Mesenteric fat pad (tissue), 1 donor: ENCODE data around the gene EIF2B1. TPM values are rescaled to one million over a fixed set of nuclear protein-coding genes. Genes with fewer than 3 reads are reported as not detected.

ENCODE experiments used
- DNase-seq: peaks from one replicate; pipeline ENCODE4 v3.0.0-alpha.2; 2020; ENCODE audit warnings: low spot score
- long read RNA-seq: library from polyadenylated mRNA; unstranded; transcript quantifications from one replicate; pipeline ENCODE4 v2.0.0, GENCODE V29; 2020
- total RNA-seq: library from RNA; stranded (reverse); fragmentation: NEBNext Ultra II Directional; extraction: Animal tissue kit (Norgen Biotek cat#: 25700); gene quantifications from one replicate; pipeline ENCODE4 v1.2.1, GENCODE V29; 2021
- donor health status: DM: yes; HTN: yes; CAD: no.

Gene EIF2B1
- total RNA-seq, result 45.6 TPM
- long read RNA-seq, transcript EIF2B1-201 (9 exons, 2,477 nt), result major isoform, 258 of 294 reads
- long read RNA-seq, partial matches to known transcripts, result 15 of 294 reads
- long read RNA-seq, other reads (novel, unspliced or antisense), result 18 of 294 reads

GRCh38 chr12:123633379-123634141, at the start of gene EIF2B1, which contains the start of gene GTF2H3:
EIF2B1 (minus strand) TSS chr12:123633686; CDS start chr12:123633557, 129 bp downstream.
GTF2H3 (plus strand) TSS chr12:123633829; CDS start chr12:123633860, 31 bp downstream.
- peak; percentile 98 for DNase-seq

GRCh38 chr12:123681605-123682004, 48.1 kb upstream of the EIF2B1 start:
- DNase-seq, result no peak

GRCh38 chr12:123678981-123679380, 45.5 kb upstream of the EIF2B1 start:
- no peak for DNase-seq

- DNase-seq, result no peak
Observed at GRCh38 chr12:123676616-123677320, 43.3 kb upstream of the EIF2B1 start.

- no peak for DNase-seq
Observed at GRCh38 chr12:123675436-123675835, 42.0 kb upstream of the EIF2B1 start.

- DNase-seq, result no peak
Observed at GRCh38 chr12:123671876-123672275, 38.4 kb upstream of the EIF2B1 start.

GRCh38 chr12:123670882-123671728, 37.6 kb upstream of the EIF2B1 start, which contains the start of gene TCTN2:
TCTN2 (plus strand) TSS chr12:123671113; CDS start chr12:123671241, 128 bp downstream.
- DNase-seq, result peak; percentile 97

- no peak for DNase-seq
Observed at GRCh38 chr12:123667771-123668170, 34.3 kb upstream of the EIF2B1 start.

- no peak for DNase-seq
Observed at GRCh38 chr12:123659996-123660727, 26.7 kb upstream of the EIF2B1 start.

GRCh38 chr12:123657211-123657610, 23.7 kb upstream of the EIF2B1 start:
- DNase-seq, result no peak

GRCh38 chr12:123656392-123656791, 22.9 kb upstream of the EIF2B1 start:
- no peak for DNase-seq

- DNase-seq, result no peak
Observed at GRCh38 chr12:123655420-123655819, 21.9 kb upstream of the EIF2B1 start.

GRCh38 chr12:123654129-123654701, 20.7 kb upstream of the EIF2B1 start:
- DNase-seq, result no peak

- DNase-seq, result no peak
Observed at GRCh38 chr12:123648401-123648800, 14.9 kb upstream of the EIF2B1 start.

GRCh38 chr12:123645878-123646277, 12.4 kb upstream of the EIF2B1 start:
- no peak for DNase-seq

GRCh38 chr12:123645380-123645779, 11.9 kb upstream of the EIF2B1 start:
- DNase-seq, result no peak

GRCh38 chr12:123643911-123644310, 10.4 kb upstream of the EIF2B1 start:
- DNase-seq, result no peak

GRCh38 chr12:123634142-123634561, 666 bp upstream of the EIF2B1 start:
- no peak for DNase-seq

GRCh38 chr12:123621619-123622530, 11.6 kb downstream of the EIF2B1 start:
- DNase-seq, result no peak
